Activated CD4-positive, alpha-beta T cell treated with anti-CD3 and anti-CD28 coated beads, Interleukin-2, amount 50 U/mL, for 16 hours (primary cell): ENCODE measurements around the gene SORCS2.

Experiments used
- DNase-seq: peaks from one replicate; pipeline ENCODE4 v3.0.0-alpha.2; 2020

Gene SORCS2

GRCh38 chr4:7275067-7275466, 82.7 kb downstream of the SORCS2 start:
- DNase-seq = no peak

- DNase-seq = no peak
Measured at GRCh38 chr4:7275490-7276154, 83.3 kb downstream of the SORCS2 start.

- DNase-seq = no peak
Measured at GRCh38 chr4:7276515-7276914, 84.2 kb downstream of the SORCS2 start.

- DNase-seq = no peak
Measured at GRCh38 chr4:7278071-7278765, 85.9 kb downstream of the SORCS2 start.

GRCh38 chr4:7278981-7279380, 86.6 kb downstream of the SORCS2 start:
- no peak for DNase-seq

- DNase-seq = no peak
Measured at GRCh38 chr4:7279902-7280301, 87.6 kb downstream of the SORCS2 start.

- DNase-seq = no peak
Measured at GRCh38 chr4:7280926-7281690, 88.8 kb downstream of the SORCS2 start.

- no peak for DNase-seq
Measured at GRCh38 chr4:7281691-7282665, 89.6 kb downstream of the SORCS2 start.

- DNase-seq = no peak
Measured at GRCh38 chr4:7282786-7283440, 90.6 kb downstream of the SORCS2 start.

GRCh38 chr4:7285244-7286094, 93.1 kb downstream of the SORCS2 start:
- no peak for DNase-seq

GRCh38 chr4:7286170-7286569, 93.8 kb downstream of the SORCS2 start:
- DNase-seq = no peak

GRCh38 chr4:7286798-7287197, 94.5 kb downstream of the SORCS2 start:
- no peak for DNase-seq

GRCh38 chr4:7287274-7287917, 95.1 kb downstream of the SORCS2 start:
- no peak for DNase-seq

- no peak for DNase-seq
Measured at GRCh38 chr4:7287918-7288280, 95.6 kb downstream of the SORCS2 start.

- DNase-seq = no peak
Measured at GRCh38 chr4:7288751-7289523, 96.6 kb downstream of the SORCS2 start.

GRCh38 chr4:7289589-7289988, 97.3 kb downstream of the SORCS2 start:
- no peak for DNase-seq

- DNase-seq = no peak
Measured at GRCh38 chr4:7291372-7292114, 99.2 kb downstream of the SORCS2 start.

GRCh38 chr4:7293703-7294102, 101.4 kb downstream of the SORCS2 start:
- DNase-seq = no peak

GRCh38 chr4:7294176-7294756, 101.9 kb downstream of the SORCS2 start:
- no peak for DNase-seq
